HL-60 (cell line): ENCODE results near the gene RP9.

Experiments
- DNase-seq, 2 experiments: peaks; one replicate each; pipeline ENCODE4 v3.0.0-alpha.2; 2010 to 2020; ENCODE audit warnings: low read depth in 1 of 2, low spot score in 1 of 2
- H3K27ac ChIP-seq: fragments of 250-450 bp; sonication (Bioruptor Pico); replicated peaks from 2 replicates; pipeline ENCODE4 v1.5.1; 2020; ENCODE audit warnings: mild to moderate bottlenecking, moderate library complexity
- H3K27me3 ChIP-seq: fragments of 250-450 bp; sonication (Bioruptor Pico); 2 replicates; pipeline ENCODE4 v1.5.1; 2021; ENCODE audit warnings: mild to moderate bottlenecking, moderate library complexity; ENCODE audit not compliant: insufficient read depth, poor library complexity, severe bottlenecking
- H3K4me3 ChIP-seq: replicated peaks from 2 replicates; pipeline ENCODE4 v1.5.1; 2011; ENCODE audit warnings: mild to moderate bottlenecking, control low read depth, low read length; ENCODE audit not compliant: insufficient read depth
- GABPA ChIP-seq: IDR thresholded peaks from 2 replicates; pipeline ENCODE4 v1.6.1; 2012; ENCODE audit warnings: low read depth
- POLR2AphosphoS5 ChIP-seq: IDR thresholded peaks from 2 replicates; pipeline ENCODE4 v1.6.1; 2012; ENCODE audit warnings: low read depth
- REST ChIP-seq: IDR thresholded peaks from 2 replicates; pipeline ENCODE4 v1.6.1; 2012; ENCODE audit warnings: low read depth; ENCODE audit not compliant: insufficient replicate concordance
- SPI1 ChIP-seq: IDR thresholded peaks from 2 replicates; pipeline ENCODE4 v1.6.1; 2012; ENCODE audit warnings: low read depth, mild to moderate bottlenecking, borderline replicate concordance
- TF ChIP-seq, protein P1 (sequence below): IDR thresholded peaks from one replicate; pipeline ENCODE4 v1.5.1; 2011; ENCODE audit warnings: low read length, control low read depth, inconsistent platforms; ENCODE audit not compliant: insufficient read depth

Gene RP9

GRCh38 chr7:33156441-33156840 is 47.2 kb upstream of the RP9 start:
- Histone ChIP-seq H3K27ac (no peak overlapping the region), H3K27me3 (no peaks in the 10 kb centered on the region), H3K4me3 (no peak overlapping the region)
- DNase-seq, result no peak
- TF ChIP-seq SPI1 (no peak), REST (no peak), GABPA (no peak), POLR2AphosphoS5 (no peak)
- TF ChIP-seq, protein P1, sequence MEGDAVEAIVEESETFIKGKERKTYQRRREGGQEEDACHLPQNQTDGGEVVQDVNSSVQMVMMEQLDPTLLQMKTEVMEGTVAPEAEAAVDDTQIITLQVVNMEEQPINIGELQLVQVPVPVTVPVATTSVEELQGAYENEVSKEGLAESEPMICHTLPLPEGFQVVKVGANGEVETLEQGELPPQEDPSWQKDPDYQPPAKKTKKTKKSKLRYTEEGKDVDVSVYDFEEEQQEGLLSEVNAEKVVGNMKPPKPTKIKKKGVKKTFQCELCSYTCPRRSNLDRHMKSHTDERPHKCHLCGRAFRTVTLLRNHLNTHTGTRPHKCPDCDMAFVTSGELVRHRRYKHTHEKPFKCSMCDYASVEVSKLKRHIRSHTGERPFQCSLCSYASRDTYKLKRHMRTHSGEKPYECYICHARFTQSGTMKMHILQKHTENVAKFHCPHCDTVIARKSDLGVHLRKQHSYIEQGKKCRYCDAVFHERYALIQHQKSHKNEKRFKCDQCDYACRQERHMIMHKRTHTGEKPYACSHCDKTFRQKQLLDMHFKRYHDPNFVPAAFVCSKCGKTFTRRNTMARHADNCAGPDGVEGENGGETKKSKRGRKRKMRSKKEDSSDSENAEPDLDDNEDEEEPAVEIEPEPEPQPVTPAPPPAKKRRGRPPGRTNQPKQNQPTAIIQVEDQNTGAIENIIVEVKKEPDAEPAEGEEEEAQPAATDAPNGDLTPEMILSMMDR, result no peak

DNA sequence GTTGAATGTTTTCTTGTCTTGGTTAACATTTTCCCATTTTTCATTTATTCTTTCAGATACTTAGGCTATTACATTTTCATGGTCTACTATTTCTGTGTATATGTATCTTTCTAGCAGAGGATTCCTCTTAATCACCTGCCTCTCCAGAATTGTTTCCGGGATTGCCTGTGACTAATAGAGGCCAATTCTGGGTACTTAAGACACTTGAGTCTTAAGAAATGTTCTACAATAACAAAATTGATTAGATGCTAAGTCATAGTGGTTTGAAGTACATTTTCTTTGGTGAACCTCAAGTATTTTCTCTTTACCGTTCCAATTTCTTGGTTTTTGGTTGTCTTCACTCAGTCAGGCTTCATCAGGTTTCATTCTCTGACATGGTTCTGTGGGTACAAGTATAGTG is 46.6 kb upstream of the RP9 start:
- no peak for DNase-seq
- Histone ChIP-seq H3K27me3 (no peaks in the 10 kb centered on the region), H3K4me3 (no peak overlapping the region), H3K27ac (no peak overlapping the region)
- TF ChIP-seq POLR2AphosphoS5, result no peak
- no peak for TF ChIP-seq GABPA
- TF ChIP-seq SPI1, result no peak
- TF ChIP-seq, protein P1, result no peak
- TF ChIP-seq REST, result no peak

DNA sequence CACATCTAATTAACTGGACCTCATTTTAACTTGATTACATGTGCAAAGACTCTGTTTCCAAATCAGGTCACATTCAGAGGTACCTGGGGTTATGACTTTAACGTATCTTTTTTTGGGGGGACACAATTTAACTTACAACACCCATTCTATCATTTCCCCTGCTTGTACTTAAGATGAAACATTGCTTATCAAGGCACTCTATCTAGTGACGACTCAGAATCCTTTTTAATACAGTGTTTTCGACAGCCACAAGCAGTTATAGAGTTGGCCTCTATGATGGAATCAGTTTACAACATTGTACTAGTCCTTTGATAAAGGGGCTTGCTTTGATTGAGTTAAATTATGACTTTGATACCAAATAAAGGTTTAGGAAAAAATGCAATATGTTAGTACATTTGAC is 42.9 kb upstream of the RP9 start:
- TF ChIP-seq, protein P1, result no peak
- TF ChIP-seq POLR2AphosphoS5, result no peak
- TF ChIP-seq GABPA, result no peak
- no peak for TF ChIP-seq REST
- TF ChIP-seq SPI1, result no peak
- H3K27me3 ChIP-seq, result no peaks in the 10 kb centered on the region
- H3K4me3 ChIP-seq, result no peak overlapping the region
- no peak for DNase-seq
- no peak overlapping the region for H3K27ac ChIP-seq
